ENCODE data around the gene PHF21A.

GRCh38 chr11:46075928-46076327 is 45.3 kb downstream of the PHF21A start:
- TF ChIP-seq, protein P1, sequence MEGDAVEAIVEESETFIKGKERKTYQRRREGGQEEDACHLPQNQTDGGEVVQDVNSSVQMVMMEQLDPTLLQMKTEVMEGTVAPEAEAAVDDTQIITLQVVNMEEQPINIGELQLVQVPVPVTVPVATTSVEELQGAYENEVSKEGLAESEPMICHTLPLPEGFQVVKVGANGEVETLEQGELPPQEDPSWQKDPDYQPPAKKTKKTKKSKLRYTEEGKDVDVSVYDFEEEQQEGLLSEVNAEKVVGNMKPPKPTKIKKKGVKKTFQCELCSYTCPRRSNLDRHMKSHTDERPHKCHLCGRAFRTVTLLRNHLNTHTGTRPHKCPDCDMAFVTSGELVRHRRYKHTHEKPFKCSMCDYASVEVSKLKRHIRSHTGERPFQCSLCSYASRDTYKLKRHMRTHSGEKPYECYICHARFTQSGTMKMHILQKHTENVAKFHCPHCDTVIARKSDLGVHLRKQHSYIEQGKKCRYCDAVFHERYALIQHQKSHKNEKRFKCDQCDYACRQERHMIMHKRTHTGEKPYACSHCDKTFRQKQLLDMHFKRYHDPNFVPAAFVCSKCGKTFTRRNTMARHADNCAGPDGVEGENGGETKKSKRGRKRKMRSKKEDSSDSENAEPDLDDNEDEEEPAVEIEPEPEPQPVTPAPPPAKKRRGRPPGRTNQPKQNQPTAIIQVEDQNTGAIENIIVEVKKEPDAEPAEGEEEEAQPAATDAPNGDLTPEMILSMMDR (IDR thresholded peaks at IDR 0.05), result no peak
- TF ChIP-seq POLR2A (IDR thresholded peaks at IDR 0.05), result no peak

Measured in right lobe of liver (tissue), 4 donors.